Measurements from ENCODE around the gene SPSB1. TPM values are rescaled to one million over a fixed set of nuclear protein-coding genes. Genes with fewer than 3 reads are reported as not detected.

Gene SPSB1
- total RNA-seq, 2 donors from 2014 or later, result 107 to 171 TPM

DNA sequence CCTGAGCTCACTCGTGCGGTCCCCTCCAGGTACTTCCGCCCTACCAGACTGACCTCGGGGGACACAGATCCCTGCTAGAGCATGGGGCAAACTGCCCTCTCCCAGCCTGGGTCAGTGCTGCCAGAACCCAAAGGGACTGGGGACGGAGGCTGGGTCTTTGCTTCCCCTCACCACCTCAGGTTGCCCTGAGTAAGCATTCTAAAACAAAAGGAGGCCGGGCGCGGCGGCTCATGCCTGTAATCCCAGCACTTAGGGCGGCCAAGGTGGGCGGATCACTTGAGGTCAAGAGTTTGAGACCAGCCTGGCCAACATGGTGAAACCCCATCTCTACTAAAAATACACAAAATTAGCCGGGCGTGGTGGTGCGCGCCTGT lies 108.4 kb downstream of the SPSB1 start:
- peaks cover 40 to 80% of the 10 kb centered on the region in 2 donors for H3K4me1 ChIP-seq (ENCODE audit: control insufficient read depth in 1 of 2, low read depth in 2 of 2)
- peak overlapping the region; percentile 86 to 93 for H3K27ac ChIP-seq
- ATAC-seq (ENCODE audit: insufficient number of reproducible peaks, low FRiP score, low read depth) (no peak), DNase-seq (ENCODE audit: low spot score) (no peak)
- no peak overlapping the region for H3K4me3 ChIP-seq
- TF ChIP-seq, protein P1, sequence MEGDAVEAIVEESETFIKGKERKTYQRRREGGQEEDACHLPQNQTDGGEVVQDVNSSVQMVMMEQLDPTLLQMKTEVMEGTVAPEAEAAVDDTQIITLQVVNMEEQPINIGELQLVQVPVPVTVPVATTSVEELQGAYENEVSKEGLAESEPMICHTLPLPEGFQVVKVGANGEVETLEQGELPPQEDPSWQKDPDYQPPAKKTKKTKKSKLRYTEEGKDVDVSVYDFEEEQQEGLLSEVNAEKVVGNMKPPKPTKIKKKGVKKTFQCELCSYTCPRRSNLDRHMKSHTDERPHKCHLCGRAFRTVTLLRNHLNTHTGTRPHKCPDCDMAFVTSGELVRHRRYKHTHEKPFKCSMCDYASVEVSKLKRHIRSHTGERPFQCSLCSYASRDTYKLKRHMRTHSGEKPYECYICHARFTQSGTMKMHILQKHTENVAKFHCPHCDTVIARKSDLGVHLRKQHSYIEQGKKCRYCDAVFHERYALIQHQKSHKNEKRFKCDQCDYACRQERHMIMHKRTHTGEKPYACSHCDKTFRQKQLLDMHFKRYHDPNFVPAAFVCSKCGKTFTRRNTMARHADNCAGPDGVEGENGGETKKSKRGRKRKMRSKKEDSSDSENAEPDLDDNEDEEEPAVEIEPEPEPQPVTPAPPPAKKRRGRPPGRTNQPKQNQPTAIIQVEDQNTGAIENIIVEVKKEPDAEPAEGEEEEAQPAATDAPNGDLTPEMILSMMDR (IDR thresholded peaks at IDR 0.05), result no peak
- H3K36me3 ChIP-seq, result no peaks in the 10 kb centered on the region
- no peaks in the 10 kb centered on the region for H3K9me3 ChIP-seq
- H3K27me3 ChIP-seq (replicated peaks; ENCODE audit: insufficient read depth), result no peaks in the 10 kb centered on the region

DNA sequence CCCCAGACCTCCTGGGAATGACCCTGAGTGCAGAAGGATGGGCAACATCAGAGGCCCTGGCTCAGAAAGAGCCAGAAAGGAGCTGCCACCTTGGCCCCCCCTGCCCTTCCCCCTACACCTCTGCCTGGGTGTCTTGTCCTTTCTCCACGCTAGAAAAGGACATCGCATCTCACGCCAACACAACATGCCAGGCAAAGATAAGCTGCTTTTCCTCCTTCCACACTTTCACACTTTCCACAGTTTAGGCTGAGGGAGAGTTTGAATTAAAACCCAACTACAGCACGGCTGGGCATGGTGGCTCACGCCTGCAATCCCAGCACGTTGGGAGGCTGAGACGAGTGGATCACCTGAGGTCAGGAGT lies 109.5 kb downstream of the SPSB1 start:
- Histone ChIP-seq H3K9me3 (no peaks in the 10 kb centered on the region), H3K27ac (peak overlapping the region; percentile 86 to 93), H3K36me3 (no peaks in the 10 kb centered on the region), H3K4me1 (ENCODE audit: control insufficient read depth in 1 of 2, low read depth in 2 of 2) (peaks cover 40 to 79% of the 10 kb centered on the region in 2 donors), H3K27me3 (replicated peaks; ENCODE audit: insufficient read depth) (no peaks in the 10 kb centered on the region), H3K4me3 (no peak overlapping the region)
- ATAC-seq (ENCODE audit: insufficient number of reproducible peaks, low FRiP score, low read depth) (no peak), DNase-seq (ENCODE audit: low spot score) (no peak)
- TF ChIP-seq, protein P1 (IDR thresholded peaks at IDR 0.05), result no peak

DNA sequence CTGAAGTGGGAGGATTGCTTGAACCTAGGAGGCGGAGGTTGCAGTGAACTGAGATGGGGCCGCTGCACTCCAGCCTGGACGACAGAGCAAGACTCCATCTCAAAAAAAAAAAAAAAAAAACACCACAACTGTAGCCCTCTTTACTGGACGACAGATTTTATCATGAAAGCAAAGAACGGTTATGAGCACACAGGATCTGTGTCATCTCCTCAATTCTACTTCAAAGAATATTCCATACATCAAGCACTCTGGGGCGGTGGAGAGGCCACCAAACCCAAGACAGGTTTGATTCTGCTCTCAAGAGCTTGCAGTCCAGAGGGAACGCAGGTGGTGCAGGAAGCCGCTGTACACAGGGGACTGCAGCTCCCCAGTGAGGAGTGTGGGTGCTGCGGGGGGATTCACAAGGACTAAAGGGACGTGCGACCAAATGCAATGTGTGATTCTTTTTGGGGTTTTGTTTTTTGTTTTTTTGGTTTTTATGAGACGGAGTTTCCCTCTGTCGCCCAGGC lies 110.1 kb downstream of the SPSB1 start:
- DNase-seq (ENCODE audit: low spot score) (no peak), ATAC-seq (ENCODE audit: insufficient number of reproducible peaks, low FRiP score, low read depth) (no peak)
- peaks cover 37 to 74% of the 10 kb centered on the region in 2 donors for H3K4me1 ChIP-seq (ENCODE audit: control insufficient read depth in 1 of 2, low read depth in 2 of 2)
- H3K4me3 ChIP-seq, result no peak overlapping the region
- peak overlapping the region; percentile 86 to 93 for H3K27ac ChIP-seq
- H3K27me3 ChIP-seq (replicated peaks; ENCODE audit: insufficient read depth), result no peaks in the 10 kb centered on the region
- no peaks in the 10 kb centered on the region for H3K9me3 ChIP-seq
- H3K36me3 ChIP-seq, result no peaks in the 10 kb centered on the region
- TF ChIP-seq, protein P1 (IDR thresholded peaks at IDR 0.05), result no peak

DNA sequence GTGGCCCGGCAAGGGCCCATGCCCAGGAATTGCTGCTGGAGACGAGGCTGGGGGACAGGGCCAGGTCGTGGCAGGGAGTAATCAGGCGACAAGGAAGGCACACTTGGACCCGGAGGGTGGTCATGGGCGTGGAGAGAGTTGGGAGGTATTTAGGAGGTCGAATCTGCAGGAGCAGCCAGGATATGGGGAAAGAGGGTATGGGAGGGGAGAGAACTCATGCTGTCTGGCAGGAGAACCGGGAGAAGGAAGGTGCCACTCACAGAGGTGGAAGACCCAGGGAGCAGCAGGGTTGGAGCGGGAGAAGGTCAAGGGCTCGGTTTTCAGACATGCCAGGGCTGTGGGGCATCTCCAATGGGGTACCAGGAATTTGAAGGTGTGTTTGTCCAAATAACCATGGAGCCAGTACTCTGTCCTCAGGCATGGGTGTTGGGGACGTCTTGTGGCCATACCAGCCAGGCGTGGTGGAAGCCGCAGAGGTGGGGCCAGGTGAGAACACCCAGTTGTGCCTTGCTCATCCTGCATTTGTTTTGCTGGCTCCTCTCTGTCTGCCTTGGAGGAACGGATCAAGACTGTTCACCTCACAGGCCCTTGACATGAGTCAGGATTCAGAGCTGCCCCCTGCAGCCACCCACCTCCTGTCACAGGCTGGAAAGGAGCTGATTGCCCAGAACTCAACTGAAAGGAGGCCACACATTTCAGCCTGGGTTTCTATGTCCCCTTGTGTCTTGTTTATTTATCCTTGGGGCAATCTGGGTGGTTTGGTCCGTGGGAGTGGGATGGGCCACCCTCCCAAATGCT lies 111.6 kb downstream of the SPSB1 start:
- H3K4me1 ChIP-seq (ENCODE audit: control insufficient read depth in 1 of 2, low read depth in 2 of 2), result peaks cover 28 to 58% of the 10 kb centered on the region in 2 donors
- no peaks in the 10 kb centered on the region for H3K9me3 ChIP-seq
- ATAC-seq (ENCODE audit: insufficient number of reproducible peaks, low FRiP score, low read depth), result no peak
- H3K27ac ChIP-seq, result peak overlapping the region; percentile 21 to 53
- no peaks in the 10 kb centered on the region for H3K36me3 ChIP-seq
- DNase-seq (ENCODE audit: low spot score), result no peak
- no peak overlapping the region for H3K4me3 ChIP-seq
- TF ChIP-seq, protein P1 (IDR thresholded peaks at IDR 0.05), result no peak
- H3K27me3 ChIP-seq (replicated peaks; ENCODE audit: insufficient read depth), result no peaks in the 10 kb centered on the region

DNA sequence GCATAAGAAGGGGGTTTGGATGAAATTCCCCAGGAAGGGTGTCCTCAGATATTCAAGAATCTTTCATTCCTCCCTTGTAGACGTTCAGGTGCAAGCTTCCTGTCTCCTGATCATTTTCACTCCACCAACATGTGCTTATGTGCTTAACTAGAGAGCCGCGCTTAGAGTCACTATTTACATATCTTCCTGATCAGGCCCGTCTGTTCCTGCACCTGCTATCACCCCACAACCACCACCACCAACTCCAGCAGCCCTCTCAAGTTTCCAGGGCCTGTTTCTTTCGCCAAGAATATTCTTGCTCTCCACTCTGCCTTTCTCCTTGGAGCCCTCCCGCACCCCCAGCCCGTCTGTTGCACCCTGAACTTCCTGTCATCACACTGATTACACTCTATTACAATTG lies 113.4 kb downstream of the SPSB1 start:
- H3K27me3 ChIP-seq (replicated peaks; ENCODE audit: insufficient read depth), result no peaks in the 10 kb centered on the region
- no peaks in the 10 kb centered on the region for H3K9me3 ChIP-seq
- no peaks in the 10 kb centered on the region for H3K36me3 ChIP-seq
- TF ChIP-seq, protein P1 (IDR thresholded peaks at IDR 0.05), result no peak
- peaks cover 11 to 41% of the 10 kb centered on the region in 2 donors for H3K4me1 ChIP-seq (ENCODE audit: control insufficient read depth in 1 of 2, low read depth in 2 of 2)
- DNase-seq (ENCODE audit: low spot score), result no peak
- ATAC-seq (ENCODE audit: insufficient number of reproducible peaks, low FRiP score, low read depth), result no peak
- H3K27ac ChIP-seq, result no peak overlapping the region
- H3K4me3 ChIP-seq, result no peak overlapping the region

Data from thoracic aorta (tissue), 2 donors.